Activated CD8-positive, alpha-beta T cell treated with anti-CD3 and anti-CD28 coated beads for 36 hours (primary cell): ENCODE data around the gene HSH2D. TPM values are rescaled to one million over a fixed set of nuclear protein-coding genes. Genes with fewer than 3 reads are reported as not detected.
A peak's percentile ranks its signal among the peaks of the same experiment; 100 is the strongest.

ENCODE experiments used
- ATAC-seq: fragments of 200-7000 bp; cut with Tn5 transposase; one replicate; pipeline ENCODE4 v1.10.0; 2021; ENCODE audit warnings: mild to moderate bottlenecking, moderate library complexity
- CTCF ChIA-PET: fragments of 350-600 bp; sonication (Branson Sonifier 250); formaldehyde crosslinking; loops from one replicate; lab custom pipeline; 2021; ENCODE audit warnings: antibody characterized with exemption; lab: Charles Lee
- POLR2A ChIA-PET: fragments of 350-600 bp; sonication (Branson Sonifier 250); formaldehyde crosslinking; loops from one replicate; lab custom pipeline; 2021; ENCODE audit warnings: antibody characterized with exemption; lab: Charles Lee
- DNase-seq: peaks from one replicate; pipeline ENCODE4 v3.0.0-alpha.2; 2020
- H3K27ac Mint-ChIP-seq: one replicate; pipeline ENCODE4 v1.8.0; 2021; ENCODE audit warnings: mild to moderate bottlenecking, mixed read lengths
- H3K27me3 Mint-ChIP-seq: one replicate; pipeline ENCODE4 v1.8.0; 2021; ENCODE audit warnings: mixed read lengths
- H3K36me3 Mint-ChIP-seq: one replicate; pipeline ENCODE4 v1.8.0; 2021; ENCODE audit warnings: low read depth, mixed read lengths
- H3K4me1 Mint-ChIP-seq: one replicate; pipeline ENCODE4 v1.8.0; 2021; ENCODE audit warnings: low read depth, mixed read lengths
- H3K4me3 Mint-ChIP-seq: one replicate; pipeline ENCODE4 v1.8.0; 2021; ENCODE audit warnings: mild to moderate bottlenecking, moderate library complexity, mixed read lengths
- H3K9me3 Mint-ChIP-seq: one replicate; pipeline ENCODE4 v1.8.0; 2021; ENCODE audit warnings: mixed read lengths
- intact Hi-C: fragments of 100-400 bp; cut with micrococcal nuclease; formaldehyde crosslinking; loops from one replicate; pipeline ENCODE4 v1.10.0; 2022
- total RNA-seq, 2 experiments: library from RNA; stranded (reverse); gene quantifications; one replicate each; pipeline ENCODE4 v1.2.3, GENCODE V29; 2021
- TF ChIP-seq, protein P1 (sequence below): fragments of 200-600 bp; IDR thresholded peaks from one replicate; pipeline ENCODE4 v1.8.0; 2022; ENCODE audit warnings: antibody characterized with exemption, mild to moderate bottlenecking

The HSH2D gene
- total RNA-seq, 2 experiments from 2014 or later, result 23.5 to 25.5 TPM

GRCh38 chr19:16160943-16161560, 17.6 kb downstream of the HSH2D start:
- no peaks in the 10 kb centered on the region for H3K9me3 Mint-ChIP-seq
- H3K4me1 Mint-ChIP-seq, result peaks cover 19% of the 10 kb centered on the region
- ATAC-seq (peak; percentile 88), DNase-seq (peak; percentile 80)
- ChIA-PET POLR2A (interaction anchor here (1.0 to 1.5 kb wide), 2 partner anchors 11 to 42 kb away, joined by 3 to 5 read pairs; no protein-coding TSS in a partner anchor), CTCF (interaction anchor here (1.0 to 1.2 kb wide), 4 partner anchors 9 to 120 kb away, joined by 3 to 5 read pairs (median 3); partner anchors contain the start of gene FAM32A)
- peak overlapping the region; percentile 73 for H3K27ac Mint-ChIP-seq
- TF ChIP-seq, protein P1, sequence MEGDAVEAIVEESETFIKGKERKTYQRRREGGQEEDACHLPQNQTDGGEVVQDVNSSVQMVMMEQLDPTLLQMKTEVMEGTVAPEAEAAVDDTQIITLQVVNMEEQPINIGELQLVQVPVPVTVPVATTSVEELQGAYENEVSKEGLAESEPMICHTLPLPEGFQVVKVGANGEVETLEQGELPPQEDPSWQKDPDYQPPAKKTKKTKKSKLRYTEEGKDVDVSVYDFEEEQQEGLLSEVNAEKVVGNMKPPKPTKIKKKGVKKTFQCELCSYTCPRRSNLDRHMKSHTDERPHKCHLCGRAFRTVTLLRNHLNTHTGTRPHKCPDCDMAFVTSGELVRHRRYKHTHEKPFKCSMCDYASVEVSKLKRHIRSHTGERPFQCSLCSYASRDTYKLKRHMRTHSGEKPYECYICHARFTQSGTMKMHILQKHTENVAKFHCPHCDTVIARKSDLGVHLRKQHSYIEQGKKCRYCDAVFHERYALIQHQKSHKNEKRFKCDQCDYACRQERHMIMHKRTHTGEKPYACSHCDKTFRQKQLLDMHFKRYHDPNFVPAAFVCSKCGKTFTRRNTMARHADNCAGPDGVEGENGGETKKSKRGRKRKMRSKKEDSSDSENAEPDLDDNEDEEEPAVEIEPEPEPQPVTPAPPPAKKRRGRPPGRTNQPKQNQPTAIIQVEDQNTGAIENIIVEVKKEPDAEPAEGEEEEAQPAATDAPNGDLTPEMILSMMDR, result no peak
- intact Hi-C loops, result no loop called here
- H3K27me3 Mint-ChIP-seq, result no peaks in the 10 kb centered on the region
- H3K4me3 Mint-ChIP-seq, result peak overlapping the region; percentile 40
- H3K36me3 Mint-ChIP-seq, result peaks cover 11% of the 10 kb centered on the region

DNA sequence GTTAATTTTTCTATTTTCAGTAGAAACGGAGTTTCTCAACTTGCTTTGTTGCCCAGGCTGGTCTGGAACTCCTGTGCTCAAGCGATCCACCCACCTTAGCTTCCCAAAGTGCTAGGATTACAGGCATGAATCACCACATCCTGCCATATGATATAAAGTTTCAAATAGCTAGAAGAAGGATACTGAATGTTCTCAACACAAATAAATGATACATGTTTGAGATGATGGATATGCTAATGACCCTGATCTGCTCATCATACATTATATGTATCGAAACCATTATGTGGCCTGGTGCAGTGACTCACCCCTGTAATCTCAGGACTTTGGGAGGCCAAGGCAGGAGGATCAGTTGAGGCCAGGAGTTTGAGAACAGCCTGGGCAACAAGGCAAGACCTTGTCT, 18.4 kb downstream of the HSH2D start:
- H3K4me1 Mint-ChIP-seq, result peaks cover 19% of the 10 kb centered on the region
- ChIA-PET CTCF (interaction anchor here (1.0 to 1.2 kb wide), 2 partner anchors 24 to 51 kb away, joined by 3 to 5 read pairs; partner anchors contain the start of gene FAM32A), POLR2A (interaction anchor here (1.4 kb wide), 1 partner anchor 24 kb away, joined by 4 read pairs; the partner anchor contains the start of gene FAM32A)
- no peak for ATAC-seq
- intact Hi-C loops, result no loop called here
- peak; percentile 55 for DNase-seq
- H3K9me3 Mint-ChIP-seq, result no peaks in the 10 kb centered on the region
- no peak overlapping the region for H3K27ac Mint-ChIP-seq
- H3K36me3 Mint-ChIP-seq, result peaks cover 5% of the 10 kb centered on the region
- TF ChIP-seq, protein P1, result no peak
- H3K4me3 Mint-ChIP-seq, result no peak overlapping the region
- no peaks in the 10 kb centered on the region for H3K27me3 Mint-ChIP-seq

GRCh38 chr19:16164222-16164890, 20.9 kb downstream of the HSH2D start:
- Mint-ChIP-seq H3K9me3 (no peaks in the 10 kb centered on the region), H3K27ac (no peak overlapping the region), H3K27me3 (no peaks in the 10 kb centered on the region), H3K4me3 (no peak overlapping the region), H3K36me3 (no peaks in the 10 kb centered on the region), H3K4me1 (peaks cover 27% of the 10 kb centered on the region)
- CTCF ChIA-PET, result no interaction called here
- intact Hi-C loops, result no loop called here
- POLR2A ChIA-PET, result no interaction called here
- TF ChIP-seq, protein P1, result no peak
- DNase-seq (no peak), ATAC-seq (no peak)

- TF ChIP-seq, protein P1, result no peak
- ATAC-seq, result no peak
- no peaks in the 10 kb centered on the region for H3K36me3 Mint-ChIP-seq
- no peaks in the 10 kb centered on the region for H3K9me3 Mint-ChIP-seq
- H3K4me1 Mint-ChIP-seq, result peaks cover 13% of the 10 kb centered on the region
- ChIA-PET POLR2A (no interaction called here), CTCF (no interaction called here)
- intact Hi-C loops, result no loop called here
- no peaks in the 10 kb centered on the region for H3K27me3 Mint-ChIP-seq
- no peak for DNase-seq
- no peak overlapping the region for H3K27ac Mint-ChIP-seq
- H3K4me3 Mint-ChIP-seq, result no peak overlapping the region
Measured at GRCh38 chr19:16166417-16166816, 22.9 kb downstream of the HSH2D start.

DNA sequence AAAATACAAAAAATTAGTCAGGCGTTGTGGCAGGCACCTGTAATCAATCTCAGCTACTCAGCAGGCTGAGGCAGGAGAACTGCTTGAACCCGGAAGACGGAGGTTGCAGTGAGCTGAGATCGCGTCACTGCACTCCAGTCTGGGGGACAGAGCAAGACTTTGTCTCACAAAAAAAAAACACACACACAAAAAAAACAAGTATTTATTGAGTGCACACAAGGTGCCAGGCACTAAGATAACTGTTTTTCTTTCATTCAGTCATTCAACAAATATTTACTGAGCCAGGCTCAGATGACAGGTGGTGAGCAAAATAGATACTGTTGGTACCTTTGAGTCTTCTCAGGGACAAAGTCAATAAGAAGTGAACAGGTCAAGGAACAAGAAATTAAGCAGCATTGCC, 23.6 kb downstream of the HSH2D start:
- no peak overlapping the region for H3K27ac Mint-ChIP-seq
- intact Hi-C loops, result no loop called here
- H3K4me3 Mint-ChIP-seq, result no peak overlapping the region
- TF ChIP-seq, protein P1, result no peak
- H3K27me3 Mint-ChIP-seq, result no peaks in the 10 kb centered on the region
- ChIA-PET POLR2A (no interaction called here), CTCF (no interaction called here)
- DNase-seq, result no peak
- ATAC-seq, result no peak
- no peaks in the 10 kb centered on the region for H3K9me3 Mint-ChIP-seq
- peaks cover 8% of the 10 kb centered on the region for H3K4me1 Mint-ChIP-seq
- no peaks in the 10 kb centered on the region for H3K36me3 Mint-ChIP-seq
